ENCODE data around the gene PKD2L2.
A peak's percentile ranks its signal among the peaks of the same experiment; 100 is the strongest.

- TF ChIP-seq POLR2AphosphoS5 (IDR thresholded peaks at IDR 0.05), result peak in 3 of 4 donors; percentile 36 to 57 (median 52)
- no peak for TF ChIP-seq CTCF (IDR thresholded peaks at IDR 0.05)
- no peak for TF ChIP-seq POLR2A (IDR thresholded peaks at IDR 0.05)
Observed at GRCh38 chr5:137880313-137880712, 8.9 kb upstream of the PKD2L2 start.

Data from sigmoid colon (tissue), 4 donors.